ENCODE data around the gene SIT1.
A peak's percentile ranks its signal among the peaks of the same experiment; 100 is the strongest.

DNA sequence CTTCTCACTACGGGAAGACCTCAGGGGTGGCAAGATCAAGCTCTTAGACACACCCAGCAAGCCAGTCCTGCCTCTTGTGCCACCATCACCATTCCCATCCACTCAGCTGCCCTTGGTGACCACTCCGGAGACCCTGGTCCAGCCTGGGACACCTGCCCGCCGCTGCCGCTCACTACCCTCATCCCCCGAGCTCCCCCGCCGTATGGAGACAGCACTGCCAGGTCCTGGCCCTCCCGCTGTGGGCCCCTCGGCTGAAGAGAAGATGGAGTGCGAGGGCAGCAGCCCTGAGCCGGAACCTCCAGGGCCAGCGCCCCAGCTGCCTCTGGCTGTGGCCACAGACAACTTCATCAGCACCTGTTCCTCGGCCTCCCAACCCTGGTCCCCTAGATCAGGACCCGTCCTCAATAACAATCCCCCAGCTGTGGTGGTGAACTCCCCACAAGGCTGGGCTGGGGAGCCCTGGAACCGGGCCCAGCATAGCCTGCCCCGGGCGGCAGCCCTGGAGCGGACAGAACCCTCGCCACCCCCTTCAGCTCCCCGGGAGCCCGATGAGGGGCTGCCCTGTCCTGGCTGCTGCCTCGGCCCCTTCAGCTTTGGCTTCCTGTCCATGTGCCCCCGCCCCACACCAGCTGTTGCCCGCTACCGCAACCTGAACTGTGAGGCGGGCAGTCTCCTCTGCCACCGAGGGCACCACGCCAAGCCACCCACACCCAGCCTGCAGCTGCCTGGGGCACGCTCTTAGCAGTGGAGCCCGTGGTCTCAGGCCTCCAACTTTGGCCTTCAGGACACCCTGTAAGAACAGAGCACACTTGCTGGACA is 41.5 kb downstream of the SIT1 start:
- TF ChIP-seq POLR2A (IDR thresholded peaks at IDR 0.05) (no peak), POLR2AphosphoS5 (IDR thresholded peaks at IDR 0.05) (peak; percentile 20 to 71 (median 46))
- TF ChIP-seq, protein P1, sequence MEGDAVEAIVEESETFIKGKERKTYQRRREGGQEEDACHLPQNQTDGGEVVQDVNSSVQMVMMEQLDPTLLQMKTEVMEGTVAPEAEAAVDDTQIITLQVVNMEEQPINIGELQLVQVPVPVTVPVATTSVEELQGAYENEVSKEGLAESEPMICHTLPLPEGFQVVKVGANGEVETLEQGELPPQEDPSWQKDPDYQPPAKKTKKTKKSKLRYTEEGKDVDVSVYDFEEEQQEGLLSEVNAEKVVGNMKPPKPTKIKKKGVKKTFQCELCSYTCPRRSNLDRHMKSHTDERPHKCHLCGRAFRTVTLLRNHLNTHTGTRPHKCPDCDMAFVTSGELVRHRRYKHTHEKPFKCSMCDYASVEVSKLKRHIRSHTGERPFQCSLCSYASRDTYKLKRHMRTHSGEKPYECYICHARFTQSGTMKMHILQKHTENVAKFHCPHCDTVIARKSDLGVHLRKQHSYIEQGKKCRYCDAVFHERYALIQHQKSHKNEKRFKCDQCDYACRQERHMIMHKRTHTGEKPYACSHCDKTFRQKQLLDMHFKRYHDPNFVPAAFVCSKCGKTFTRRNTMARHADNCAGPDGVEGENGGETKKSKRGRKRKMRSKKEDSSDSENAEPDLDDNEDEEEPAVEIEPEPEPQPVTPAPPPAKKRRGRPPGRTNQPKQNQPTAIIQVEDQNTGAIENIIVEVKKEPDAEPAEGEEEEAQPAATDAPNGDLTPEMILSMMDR (IDR thresholded peaks at IDR 0.05 in 8 of 11, conservative IDR thresholded peaks at IDR 0.05 in 3 of 11) = no peak

Measured in spleen (tissue), 7 donors.